ENCODE results near the gene PARD3B. TPM values are rescaled to one million over a fixed set of nuclear protein-coding genes. Genes with fewer than 3 reads are reported as not detected.

PARD3B gene
- total RNA-seq, 1 experiment from 2014 or later = 6.4 TPM

DNA sequence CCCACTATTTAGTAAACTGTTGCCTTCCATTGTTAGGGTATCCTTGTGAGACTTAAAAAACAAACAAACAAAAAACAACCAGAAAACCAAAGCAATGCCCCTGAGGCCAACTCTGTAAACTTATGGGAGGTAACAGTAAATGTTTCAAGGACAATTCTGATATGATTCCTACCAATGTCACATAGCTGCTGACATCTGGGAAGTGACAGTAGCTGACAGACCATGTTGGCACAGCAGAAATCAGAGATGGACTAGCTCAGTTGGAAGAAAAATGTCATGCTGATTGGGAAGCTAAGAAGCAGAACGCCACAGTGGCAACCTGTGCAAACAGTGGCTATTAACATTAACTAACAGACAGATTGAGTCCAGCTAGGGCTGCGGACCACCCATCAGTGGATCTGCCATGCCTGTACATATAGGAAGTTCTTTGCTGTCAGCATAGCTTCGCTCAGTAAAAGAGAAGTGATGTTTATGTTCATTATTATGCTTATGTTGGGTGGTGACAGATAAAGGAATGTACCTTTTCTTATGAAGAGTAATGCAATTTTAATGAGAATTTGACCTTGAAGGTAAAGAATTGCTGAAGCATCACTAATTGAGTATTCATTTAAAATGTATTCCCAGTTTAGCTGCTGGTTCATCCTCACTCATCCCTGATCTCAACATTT, 180.6 kb downstream of the PARD3B start:
- H3K18ac ChIP-seq (ENCODE audit: insufficient read length, low read depth, low read length) = no peak overlapping the region
- no peaks in the 10 kb centered on the region for H3K23me2 ChIP-seq (ENCODE audit: insufficient read length, low read depth, low read length, poor library complexity, severe bottlenecking)
- H4K8ac ChIP-seq (replicated peaks; ENCODE audit: insufficient read length, low read depth, low read length) = no peak overlapping the region
- no CpG with 5 or more reads among the region's 3 CpGs for WGBS (ENCODE audit: extremely low coverage, insufficient read length, low lambda C conversion rate)
- no peak for TF ChIP-seq CTCF (conservative IDR thresholded peaks at IDR 0.05)
- no peak overlapping the region for H3K23ac ChIP-seq (ENCODE audit: insufficient read length, low read depth, low read length)
- H3K27ac Mint-ChIP-seq = peak overlapping the region in 1 of 3 experiments; percentile 34; a peak in 1 of 7 replicates
- no peak overlapping the region for H2AFZ ChIP-seq (ENCODE audit: low read length)
- no peak overlapping the region for H3K27ac ChIP-seq (ENCODE audit: insufficient read length, low read depth, low read length)
- no peak overlapping the region for H3K4me2 ChIP-seq (ENCODE audit: insufficient read depth, insufficient read length, low read length)
- H3K79me1 ChIP-seq (ENCODE audit: insufficient read depth, low read depth, low read length, poor library complexity, severe bottlenecking) = no peaks in the 10 kb centered on the region
- no peaks in the 10 kb centered on the region for H4K20me1 ChIP-seq (ENCODE audit: control insufficient read depth, insufficient read depth, insufficient read length)
- H2BK12ac ChIP-seq (ENCODE audit: insufficient read length, low read depth, low read length) = no peak overlapping the region
- no peak overlapping the region for H4K5ac ChIP-seq (ENCODE audit: insufficient read length, low read depth, low read length)
- no peaks in the 10 kb centered on the region for H3K27me3 Mint-ChIP-seq (ENCODE audit: low read depth)
- H3K9ac ChIP-seq (ENCODE audit: extremely low read depth, insufficient read length, low read length) = no peak overlapping the region
- H2BK20ac ChIP-seq (ENCODE audit: low read depth, low read length, poor library complexity, severe bottlenecking) = no peak overlapping the region
- H3K4ac ChIP-seq (ENCODE audit: low read depth, low read length) = no peak overlapping the region
- peaks cover 3% of the 10 kb centered on the region; the same call in 1 of the 2 replicates for H3K4me1 ChIP-seq (ENCODE audit: insufficient read depth, low read length)
- no peaks in the 10 kb centered on the region for H3K27me3 ChIP-seq (ENCODE audit: insufficient read depth, low read length)
- no peaks in the 10 kb centered on the region for H3K36me3 Mint-ChIP-seq (ENCODE audit: insufficient read depth in 1 of 3, low read depth in 3 of 3)
- no peak overlapping the region for H3K14ac ChIP-seq (ENCODE audit: insufficient read depth, low read length)
- H3K9me3 Mint-ChIP-seq = no peaks in the 10 kb centered on the region
- H3K4me1 Mint-ChIP-seq = peaks cover 20 to 28% of the 10 kb centered on the region in 2 experiments
- no peak overlapping the region for H4K91ac ChIP-seq (ENCODE audit: insufficient read length, low read depth, low read length)
- no peak overlapping the region for H3T11ph ChIP-seq (ENCODE audit: low read length)
- no peak overlapping the region for H2BK120ac ChIP-seq (ENCODE audit: low read depth, low read length, poor library complexity, severe bottlenecking)
- no peak overlapping the region for H2BK5ac ChIP-seq (ENCODE audit: insufficient read length, low read length)
- H2BK15ac ChIP-seq (ENCODE audit: low read depth, low read length) = no peak overlapping the region
- no peaks in the 10 kb centered on the region for H3K9me3 ChIP-seq (ENCODE audit: control insufficient read depth, low read depth, low read length)
- no peak overlapping the region for H3K4me3 Mint-ChIP-seq
- H3K56ac ChIP-seq (ENCODE audit: insufficient read length, low read depth, low read length) = no peak overlapping the region
- H2AK5ac ChIP-seq (ENCODE audit: insufficient read length, low read length) = no peak overlapping the region
- H3K79me2 ChIP-seq (ENCODE audit: insufficient read depth, low read length) = no peaks in the 10 kb centered on the region
- DNase-seq = no peak

All from H9 (cell line).